NB4 (cell line): ENCODE data around the gene DPF1.

ENCODE experiments used
- CTCF ChIP-seq: IDR thresholded peaks from one replicate; pipeline ENCODE4 v1.5.1; 2012; ENCODE audit warnings: low read depth, low read length
- MAX ChIP-seq: IDR thresholded peaks from 2 replicates; pipeline ENCODE4 v1.6.1; 2011; ENCODE audit warnings: low read depth, low read length
- MYC ChIP-seq: IDR thresholded peaks from 2 replicates; pipeline ENCODE4 v1.6.1; 2011; ENCODE audit warnings: low read depth, low read length
- POLR2A ChIP-seq: IDR thresholded peaks from 2 replicates; pipeline ENCODE4 v1.6.1; 2011; ENCODE audit warnings: mild to moderate bottlenecking; ENCODE audit not compliant: insufficient read length; ENCODE audit errors: extremely low read depth

GRCh38 chr19:38207543-38207942 is 16.5 kb downstream of the DPF1 start:
- TF ChIP-seq CTCF (no peak), POLR2A (no peak), MAX (no peak), MYC (no peak)
